Pancreas (tissue), 10 donors: ENCODE data around the gene PADI1. TPM values are rescaled to one million over a fixed set of nuclear protein-coding genes. Genes with fewer than 3 reads are reported as not detected.
A peak's percentile ranks its signal among the peaks of the same experiment; 100 is the strongest.

Experiments
- ATAC-seq, 4 donors: fragments of 200-7000 bp; cut with Tn5 transposase; one replicate each; pipeline versions ENCODE4 v1.8.0 to v1.9.1; 2020; ENCODE audit warnings: mild to moderate bottlenecking in 4 of 4, moderate library complexity in 4 of 4
- DNase-seq, 6 donors: peaks; one replicate each; pipeline ENCODE4 v3.0.0-alpha.2; 2020
- FAIRE-seq: peaks from 2 replicates; lab custom pipeline; 2012; peaks lifted over from hg19 to GRCh38; lab: Jason Lieb, UNC
- H3K27ac ChIP-seq, 4 donors: fragments of 200-600 bp; sonication (generic); 1 replicate in 3 of 4; 2 replicates in 1 of 4; pipeline versions ENCODE4 v1.5.0 to v1.8.0; 2020
- H3K27me3 ChIP-seq, 4 donors: fragments of 200-600 bp; one replicate each; pipeline ENCODE4 v1.8.0; 2021
- H3K36me3 ChIP-seq, 3 donors: fragments of 200-600 bp; sonication (generic) in 1 of 3; one replicate each; pipeline versions ENCODE4 v1.5.0 to v1.8.0; 2020 to 2021
- H3K4me1 ChIP-seq, 3 donors: fragments of 200-600 bp; one replicate each; pipeline ENCODE4 v1.8.0; 2021
- H3K4me3 ChIP-seq, 4 donors: fragments of 200-600 bp; sonication (generic) in 2 of 4; one replicate each; pipeline versions ENCODE4 v1.5.0 to v1.8.0; 2020 to 2021
- H3K9me3 ChIP-seq, 4 donors: fragments of 200-600 bp; one replicate each; pipeline ENCODE4 v1.8.0; 2021
- WGBS, 2 donors: extraction: QIAGEN DNeasy Blood & Tissue Kit; methylation state at CpG; one replicate each; pipeline ENCODE4 v1.1.7; 2013; 5-methylcytosine and 5-hydroxymethylcytosine counted together
- intact Hi-C, 3 donors: fragments of 100-400 bp; cut with DNase I; formaldehyde crosslinking; loops; one replicate each; pipeline versions ENCODE4 v1.11.1 to v1.14.2; 2022
- polyA plus RNA-seq, 2 donors: library from polyadenylated mRNA; stranded (reverse); fragments of 200-250 nt; gene quantifications; one replicate each; pipeline ENCODE4 v1.2.3, GENCODE V29; 2013
- total RNA-seq, 6 donors: library from RNA; stranded (reverse); fragmentation: NEBNext Ultra II Directional in 4 of 6; extraction: Animal tissue kit (Norgen Biotek cat#: 25700) in 4 of 6; gene quantifications; one replicate each; pipeline versions ENCODE4 v1.2.1 to v1.2.4, GENCODE V29; 2021 to 2023
- TF ChIP-seq, protein P1 (sequence below), 4 donors: fragments of 200-600 bp; sonication (generic) in 3 of 4; IDR thresholded peaks; one replicate each; pipeline versions ENCODE4 v1.5.0 to v1.8.0; 2021; ENCODE audit warnings: antibody characterized with exemption in 4 of 4
- donor health status: healthy with polysubstance abuse.
- donor health status: DM: no; HTN: no; CAD: no; lungs with moderate emphysema.
- donor health status: DM: no; HTN: no; CAD: no.
- donor health status: control.
- donor health status: control.
- donor health status: Bipolar disorder and iron deficiency.
- donor health status: DM: yes; HTN: yes; CAD: no.
- donor health status: DM: no; HTN: no; CAD: no.
- donor health status: DM: no; HTN: no; CAD: no.
- donor health status: DM: yes; HTN: yes; CAD: no.

The PADI1 gene
- total and polyA plus RNA-seq, 8 donors: 0.23 TPM; not detected in 7

DNA sequence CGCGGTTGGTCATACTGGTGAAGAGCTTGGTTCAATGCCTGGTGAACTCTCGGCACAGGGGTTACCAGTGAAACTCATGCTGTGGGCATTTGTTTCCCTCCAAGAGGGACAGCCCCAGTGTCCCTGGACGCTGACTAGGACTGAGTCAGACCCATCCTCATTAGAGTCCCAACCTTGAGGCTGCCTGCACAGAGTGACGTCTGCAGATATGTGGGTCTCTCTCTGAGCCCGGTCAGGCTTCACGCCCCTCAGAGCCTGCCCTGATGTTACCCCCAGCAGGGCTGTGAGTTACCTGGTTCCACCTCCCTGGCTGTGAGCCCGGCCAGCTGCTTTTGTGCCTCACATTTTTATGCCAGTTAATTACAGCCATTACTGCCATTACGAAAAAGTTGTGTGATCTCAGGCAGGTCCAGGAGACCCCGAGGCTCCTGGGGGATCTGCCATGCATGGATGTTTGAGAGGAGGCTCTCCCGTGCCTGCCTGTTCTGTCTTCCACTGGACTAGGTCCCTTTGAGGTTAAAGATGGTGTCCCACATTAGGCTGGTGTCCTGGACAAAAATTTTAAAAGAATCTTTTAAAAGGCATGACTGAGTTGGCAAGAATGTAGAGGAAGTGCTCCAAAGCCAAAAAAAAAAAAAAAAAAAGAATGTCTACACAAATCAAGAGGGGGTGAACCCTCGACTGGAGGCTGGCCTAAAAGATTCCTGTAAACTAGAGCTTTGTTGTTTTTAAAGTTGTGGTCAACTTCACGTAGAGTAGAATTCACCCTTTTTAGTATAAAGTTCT, 36.6 kb upstream of the PADI1 start:
- DNase-seq (peak in 1 of 6 donors; percentile 6), FAIRE-seq (no peak), ATAC-seq (peak in 2 of 4 donors; percentile 29 to 62)
- H3K36me3 ChIP-seq: no peaks in the 10 kb centered on the region
- TF ChIP-seq, protein P1, sequence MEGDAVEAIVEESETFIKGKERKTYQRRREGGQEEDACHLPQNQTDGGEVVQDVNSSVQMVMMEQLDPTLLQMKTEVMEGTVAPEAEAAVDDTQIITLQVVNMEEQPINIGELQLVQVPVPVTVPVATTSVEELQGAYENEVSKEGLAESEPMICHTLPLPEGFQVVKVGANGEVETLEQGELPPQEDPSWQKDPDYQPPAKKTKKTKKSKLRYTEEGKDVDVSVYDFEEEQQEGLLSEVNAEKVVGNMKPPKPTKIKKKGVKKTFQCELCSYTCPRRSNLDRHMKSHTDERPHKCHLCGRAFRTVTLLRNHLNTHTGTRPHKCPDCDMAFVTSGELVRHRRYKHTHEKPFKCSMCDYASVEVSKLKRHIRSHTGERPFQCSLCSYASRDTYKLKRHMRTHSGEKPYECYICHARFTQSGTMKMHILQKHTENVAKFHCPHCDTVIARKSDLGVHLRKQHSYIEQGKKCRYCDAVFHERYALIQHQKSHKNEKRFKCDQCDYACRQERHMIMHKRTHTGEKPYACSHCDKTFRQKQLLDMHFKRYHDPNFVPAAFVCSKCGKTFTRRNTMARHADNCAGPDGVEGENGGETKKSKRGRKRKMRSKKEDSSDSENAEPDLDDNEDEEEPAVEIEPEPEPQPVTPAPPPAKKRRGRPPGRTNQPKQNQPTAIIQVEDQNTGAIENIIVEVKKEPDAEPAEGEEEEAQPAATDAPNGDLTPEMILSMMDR (IDR thresholded peaks at IDR 0.05): no peak
- no peak overlapping the region for H3K4me3 ChIP-seq
- H3K27me3 ChIP-seq: no peaks in the 10 kb centered on the region
- no peaks in the 10 kb centered on the region for H3K4me1 ChIP-seq
- no peaks in the 10 kb centered on the region for H3K9me3 ChIP-seq
- intact Hi-C loops: no loop called here
- no peak overlapping the region for H3K27ac ChIP-seq
- WGBS, 2 donors: 36 to 45% methylated on average over 13 of the region's 13 CpGs

DNA sequence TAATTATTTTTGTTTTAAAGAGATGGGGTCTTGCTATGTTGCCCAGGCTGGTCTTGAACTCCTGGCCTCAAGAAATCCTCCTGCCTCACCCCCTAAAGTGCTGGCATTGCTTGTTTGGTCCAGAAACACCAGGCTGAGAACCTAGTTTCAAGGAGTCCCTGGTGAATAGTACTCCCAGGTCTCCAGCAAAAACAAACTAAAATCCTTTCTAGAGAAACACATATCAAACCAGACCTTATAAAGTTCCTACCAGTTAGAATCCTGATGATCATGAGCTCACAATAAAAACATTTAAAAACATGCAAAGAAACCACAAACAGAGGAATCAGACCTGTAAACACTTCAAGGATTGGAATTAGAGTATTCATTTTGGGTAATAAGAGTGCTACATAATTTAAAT, 34.4 kb upstream of the PADI1 start:
- Histone ChIP-seq H3K4me3 (no peak overlapping the region), H3K36me3 (no peaks in the 10 kb centered on the region), H3K4me1 (no peaks in the 10 kb centered on the region), H3K9me3 (no peaks in the 10 kb centered on the region), H3K27me3 (no peaks in the 10 kb centered on the region), H3K27ac (no peak overlapping the region)
- intact Hi-C loops: no loop called here
- FAIRE-seq: no peak
- no peak for DNase-seq
- no peak for ATAC-seq
- TF ChIP-seq, protein P1 (IDR thresholded peaks at IDR 0.05): no peak

DNA sequence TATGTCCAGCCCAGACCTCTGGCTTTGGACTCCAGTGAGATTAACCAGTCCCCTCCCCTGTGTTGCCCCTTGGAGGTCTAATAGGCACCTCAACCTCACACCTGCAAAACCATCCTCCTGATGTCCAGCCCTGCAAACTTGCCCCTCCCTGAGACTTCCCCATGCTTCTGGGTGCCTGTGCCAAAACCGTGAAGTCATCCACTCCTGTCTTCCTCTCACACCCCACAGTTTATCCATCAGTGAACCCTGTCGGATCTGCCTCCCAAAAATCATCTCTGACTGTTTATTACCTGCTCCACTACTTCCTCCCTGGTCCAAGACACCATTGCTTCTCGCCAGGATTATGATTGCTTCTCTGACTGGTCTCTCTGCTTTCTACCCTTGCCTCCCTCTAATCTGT, 31.7 kb upstream of the PADI1 start:
- Histone ChIP-seq H3K9me3 (no peaks in the 10 kb centered on the region), H3K4me1 (no peaks in the 10 kb centered on the region), H3K27ac (no peak overlapping the region), H3K4me3 (no peak overlapping the region), H3K27me3 (no peaks in the 10 kb centered on the region), H3K36me3 (no peaks in the 10 kb centered on the region)
- FAIRE-seq (no peak), DNase-seq (no peak), ATAC-seq (no peak)
- TF ChIP-seq, protein P1 (IDR thresholded peaks at IDR 0.05): no peak
- 50 to 62% methylated on average over 3 of the region's 3 CpGs for WGBS, 2 donors
- intact Hi-C loops: no loop called here

DNA sequence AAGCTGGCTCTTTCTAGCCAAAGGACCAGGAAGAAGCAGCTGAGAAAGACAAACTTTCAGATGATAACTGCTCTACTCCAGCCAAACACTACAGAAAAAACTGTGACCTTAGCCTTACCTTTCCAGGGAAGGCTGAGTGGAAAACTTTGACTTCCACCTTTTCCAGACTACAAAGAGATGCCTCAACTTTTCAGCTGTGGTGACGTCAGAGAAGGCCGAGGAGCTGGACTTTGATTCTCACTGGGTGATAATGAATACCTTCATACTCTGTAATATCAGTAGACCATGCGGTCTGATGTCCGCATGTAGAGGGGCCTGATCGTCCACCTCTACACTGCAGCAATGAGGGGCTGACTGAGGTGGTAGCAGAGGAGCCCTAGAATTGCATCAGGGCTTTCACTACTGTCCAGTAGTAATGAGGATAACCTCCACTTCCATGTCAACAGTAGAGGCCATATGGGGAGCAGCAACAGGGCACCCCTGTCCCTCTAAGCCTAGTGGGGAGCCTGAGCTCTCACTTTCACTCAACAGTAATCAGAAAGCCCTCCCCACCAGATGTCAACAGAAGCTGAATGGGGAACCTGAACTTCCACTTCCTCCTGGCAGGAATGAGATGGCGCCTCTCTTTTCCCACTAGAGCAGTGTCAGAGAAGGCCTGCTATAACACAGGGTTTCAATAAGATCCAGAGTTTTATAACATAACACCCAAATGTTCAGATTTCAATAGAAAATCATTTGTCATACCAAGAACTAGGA, 28.4 kb upstream of the PADI1 start:
- DNase-seq: no peak
- Histone ChIP-seq H3K27me3 (peaks cover 0 to 4% (median 0%) of the 10 kb centered on the region in 4 donors), H3K4me1 (no peaks in the 10 kb centered on the region), H3K4me3 (no peak overlapping the region), H3K36me3 (no peaks in the 10 kb centered on the region), H3K27ac (no peak overlapping the region), H3K9me3 (no peaks in the 10 kb centered on the region)
- peak in 1 of 4 donors; percentile 18 for ATAC-seq
- 71 to 79% methylated on average over 6 of the region's 6 CpGs for WGBS, 2 donors
- no peak for FAIRE-seq
- intact Hi-C loops: no loop called here
- TF ChIP-seq, protein P1 (IDR thresholded peaks at IDR 0.05): no peak
